ENCODE data around the gene PDE6C.
"Not testable (repeated sequence)": the region's sequence is repeated elsewhere in the genome, so short reads cannot be mapped to it uniquely, and the experiment has no call there.

Gene PDE6C

GRCh38 chr10:93630625-93631557, 18.6 kb downstream of the PDE6C start:
- ATAC-seq, result no peak
- no peak for DNase-seq

- ATAC-seq (no peak), DNase-seq (no peak)
Measured at GRCh38 chr10:93639791-93640190, 27.5 kb downstream of the PDE6C start.

GRCh38 chr10:93652857-93653256, 40.5 kb downstream of the PDE6C start:
- ATAC-seq, result no peak
- no peak for DNase-seq

- no peak for ATAC-seq
- DNase-seq, result no peak
Measured at GRCh38 chr10:93654201-93654600, 41.9 kb downstream of the PDE6C start.

GRCh38 chr10:93656155-93656554, 43.8 kb downstream of the PDE6C start:
- ATAC-seq, result no peak

GRCh38 chr10:93657757-93658156, 45.4 kb downstream of the PDE6C start:
- no peak for ATAC-seq
- DNase-seq, result no peak

More at GRCh38 chr10:93656155-93656554, 43.8 kb downstream of the PDE6C start:
- DNase-seq, result no peak

GRCh38 chr10:93666030-93666429, 53.7 kb downstream of the PDE6C start:
- DNase-seq (no peak), ATAC-seq (no peak)

- DNase-seq, result no peak
- no peak for ATAC-seq
Measured at GRCh38 chr10:93667795-93668194, 55.5 kb downstream of the PDE6C start.

GRCh38 chr10:93670372-93670771, 58.0 kb downstream of the PDE6C start:
- ATAC-seq (no peak), DNase-seq (no peak)

- ATAC-seq (no peak), DNase-seq (no peak)
Measured at GRCh38 chr10:93671042-93671441, 58.7 kb downstream of the PDE6C start.

- DNase-seq (no peak), ATAC-seq (no peak)
Measured at GRCh38 chr10:93672022-93672678, 59.8 kb downstream of the PDE6C start.

- DNase-seq (no peak), ATAC-seq (no peak)
Measured at GRCh38 chr10:93672890-93673289, 60.6 kb downstream of the PDE6C start.

GRCh38 chr10:93673791-93674190, 61.5 kb downstream of the PDE6C start:
- no peak for DNase-seq
- no peak for ATAC-seq

GRCh38 chr10:93678386-93678785, 66.0 kb downstream of the PDE6C start:
- no peak for ATAC-seq
- DNase-seq, result no peak

- DNase-seq, result no peak
- ATAC-seq, result no peak
Measured at GRCh38 chr10:93678805-93679587, 66.7 kb downstream of the PDE6C start.

- no peak for ATAC-seq
- DNase-seq, result no peak
Measured at GRCh38 chr10:93680412-93681047, 68.2 kb downstream of the PDE6C start.

GRCh38 chr10:93687737-93688136, 75.4 kb downstream of the PDE6C start:
- DNase-seq, result no peak
- ATAC-seq, result no peak

- ATAC-seq (no peak), DNase-seq (no peak)
Measured at GRCh38 chr10:93695740-93696139, 83.4 kb downstream of the PDE6C start.

- not testable (repeated sequence) for DNase-seq, ATAC-seq
Measured at GRCh38 chr10:93696582-93696981, 84.2 kb downstream of the PDE6C start.

GRCh38 chr10:93697207-93697606, 84.9 kb downstream of the PDE6C start:
- DNase-seq, result no peak
- no peak for ATAC-seq

- DNase-seq (no peak), ATAC-seq (no peak)
Measured at GRCh38 chr10:93701866-93702209, 89.5 kb downstream of the PDE6C start.
